ENCODE data around the gene VCP.

- no peak for TF ChIP-seq CTCF (IDR thresholded peaks at IDR 0.05)
- TF ChIP-seq POLR2AphosphoS5 (IDR thresholded peaks at IDR 0.05): no peak
- TF ChIP-seq POLR2A (IDR thresholded peaks at IDR 0.05; ENCODE audit: low read depth): no peak
- TF ChIP-seq EP300 (IDR thresholded peaks at IDR 0.05): no peak
Measured at GRCh38 chr9:35042081-35042604, 30.3 kb downstream of the VCP start.

All from esophagus muscularis mucosa (tissue), 4 donors.